ENCODE data around the gene KCNS1.

DNA sequence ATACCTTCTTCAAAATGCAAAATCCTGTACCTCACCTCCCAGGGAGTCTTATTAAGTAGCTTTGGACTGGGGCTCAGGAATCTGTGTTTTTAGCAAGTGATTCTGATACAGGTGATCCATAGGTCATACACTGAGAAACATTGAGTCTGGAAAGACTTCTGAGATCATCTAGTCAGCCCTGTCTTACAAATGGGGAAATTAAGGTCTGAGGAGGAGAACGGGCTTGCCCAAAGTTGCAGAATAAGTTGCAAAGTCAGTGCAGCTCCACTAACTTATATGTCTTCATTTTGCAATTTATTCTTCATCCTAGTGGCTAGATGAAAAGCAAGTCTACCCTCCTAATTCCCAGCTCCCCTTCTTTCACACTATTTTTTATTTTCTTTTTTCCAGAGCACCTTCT is 28.9 kb downstream of the KCNS1 start:
- TF ChIP-seq, protein P1, sequence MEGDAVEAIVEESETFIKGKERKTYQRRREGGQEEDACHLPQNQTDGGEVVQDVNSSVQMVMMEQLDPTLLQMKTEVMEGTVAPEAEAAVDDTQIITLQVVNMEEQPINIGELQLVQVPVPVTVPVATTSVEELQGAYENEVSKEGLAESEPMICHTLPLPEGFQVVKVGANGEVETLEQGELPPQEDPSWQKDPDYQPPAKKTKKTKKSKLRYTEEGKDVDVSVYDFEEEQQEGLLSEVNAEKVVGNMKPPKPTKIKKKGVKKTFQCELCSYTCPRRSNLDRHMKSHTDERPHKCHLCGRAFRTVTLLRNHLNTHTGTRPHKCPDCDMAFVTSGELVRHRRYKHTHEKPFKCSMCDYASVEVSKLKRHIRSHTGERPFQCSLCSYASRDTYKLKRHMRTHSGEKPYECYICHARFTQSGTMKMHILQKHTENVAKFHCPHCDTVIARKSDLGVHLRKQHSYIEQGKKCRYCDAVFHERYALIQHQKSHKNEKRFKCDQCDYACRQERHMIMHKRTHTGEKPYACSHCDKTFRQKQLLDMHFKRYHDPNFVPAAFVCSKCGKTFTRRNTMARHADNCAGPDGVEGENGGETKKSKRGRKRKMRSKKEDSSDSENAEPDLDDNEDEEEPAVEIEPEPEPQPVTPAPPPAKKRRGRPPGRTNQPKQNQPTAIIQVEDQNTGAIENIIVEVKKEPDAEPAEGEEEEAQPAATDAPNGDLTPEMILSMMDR (IDR thresholded peaks at IDR 0.05): no peak
- no peak for TF ChIP-seq POLR2AphosphoS5 (IDR thresholded peaks at IDR 0.05)

Data from sigmoid colon (tissue), 4 donors.